SK-N-MC (cell line): ENCODE measurements around the gene COL5A3.

Experiments
- EZH2 ChIP-seq: fragments of 200-600 bp; sonication (generic); IDR thresholded peaks from one replicate; pipeline ENCODE4 v1.6.1; 2017; ENCODE audit warnings: antibody characterized with exemption
- POLR2AphosphoS5 ChIP-seq: IDR thresholded peaks from 2 replicates; pipeline ENCODE4 v1.6.1; 2012; ENCODE audit warnings: mild to moderate bottlenecking, low read depth, low read length, borderline replicate concordance

- TF ChIP-seq POLR2AphosphoS5 (no peak), EZH2 (no peak)
These were observed 16.4 kb upstream of the COL5A3 start for GRCh38 chr19:10026744-10027143.
